ENCODE data around the gene PSG11.
A peak's percentile ranks its signal among the peaks of the same experiment; 100 is the strongest.
"Not testable (repeated sequence)": the region's sequence is repeated elsewhere in the genome, so short reads cannot be mapped to it uniquely, and the experiment has no call there.

PSG11 gene

GRCh38 chr19:43026369-43026768 is at the start of gene PSG11:
Gene PSG11 (minus strand): TSS chr19:43026469. CDS start chr19:43026372, 97 bp downstream.
- not testable (repeated sequence) for FAIRE-seq; DNase-seq (ENCODE audit: insufficient read length, low spot score)

GRCh38 chr19:43062418-43062817 is 36.1 kb upstream of the PSG11 start:
- not testable (repeated sequence) for FAIRE-seq

GRCh38 chr19:43061326-43061725 is 35.1 kb upstream of the PSG11 start:
- peak; percentile 60 for FAIRE-seq
- not testable (repeated sequence) for DNase-seq (ENCODE audit: insufficient read length, low spot score)

More at GRCh38 chr19:43062418-43062817, 36.1 kb upstream of the PSG11 start:
- DNase-seq (ENCODE audit: insufficient read length, low spot score) = not testable (repeated sequence)

- not testable (repeated sequence) for FAIRE-seq; DNase-seq (ENCODE audit: insufficient read length, low spot score)
Measured at GRCh38 chr19:43060254-43060653, 34.0 kb upstream of the PSG11 start.

GRCh38 chr19:43059482-43059881 is 33.2 kb upstream of the PSG11 start:
- DNase-seq (ENCODE audit: insufficient read length, low spot score); FAIRE-seq: not testable (repeated sequence)

- FAIRE-seq; DNase-seq (ENCODE audit: insufficient read length, low spot score): not testable (repeated sequence)
Measured at GRCh38 chr19:43058440-43058839, 32.2 kb upstream of the PSG11 start.

- FAIRE-seq = not testable (repeated sequence)
Measured at GRCh38 chr19:43047966-43048365, 21.7 kb upstream of the PSG11 start.

GRCh38 chr19:43046578-43046977 is 20.3 kb upstream of the PSG11 start:
- FAIRE-seq = not testable (repeated sequence)

More at GRCh38 chr19:43047966-43048365, 21.7 kb upstream of the PSG11 start:
- not testable (repeated sequence) for DNase-seq (ENCODE audit: insufficient read length, low spot score)

GRCh38 chr19:43043492-43044180 is 17.4 kb upstream of the PSG11 start:
- FAIRE-seq = not testable (repeated sequence)

More at GRCh38 chr19:43046578-43046977, 20.3 kb upstream of the PSG11 start:
- DNase-seq (ENCODE audit: insufficient read length, low spot score) = not testable (repeated sequence)

GRCh38 chr19:43031645-43032044 is 5.4 kb upstream of the PSG11 start:
- FAIRE-seq = not testable (repeated sequence)
- DNase-seq (ENCODE audit: insufficient read length, low spot score) = peak; percentile 1

More at GRCh38 chr19:43043492-43044180, 17.4 kb upstream of the PSG11 start:
- not testable (repeated sequence) for DNase-seq (ENCODE audit: insufficient read length, low spot score)

- FAIRE-seq (no peak), DNase-seq (ENCODE audit: insufficient read length, low spot score) (no peak)
Measured at GRCh38 chr19:43028866-43029265, 2.6 kb upstream of the PSG11 start.

- not testable (repeated sequence) for DNase-seq (ENCODE audit: insufficient read length, low spot score)
Measured at GRCh38 chr19:43027985-43028384, 1.7 kb upstream of the PSG11 start.

GRCh38 chr19:43027061-43027460 is 792 bp upstream of the PSG11 start:
- FAIRE-seq; DNase-seq (ENCODE audit: insufficient read length, low spot score): not testable (repeated sequence)

More at GRCh38 chr19:43027985-43028384, 1.7 kb upstream of the PSG11 start:
- peak; percentile 69 for FAIRE-seq

- peak; percentile 20 for FAIRE-seq
- peak; percentile 13 for DNase-seq (ENCODE audit: insufficient read length, low spot score)
Measured at GRCh38 chr19:43022098-43022497, 4.2 kb downstream of the PSG11 start.

- FAIRE-seq (peak; percentile 78), DNase-seq (ENCODE audit: insufficient read length, low spot score) (peak; percentile 61)
Measured at GRCh38 chr19:43021629-43022028, 4.6 kb downstream of the PSG11 start.

- not testable (repeated sequence) for FAIRE-seq; DNase-seq (ENCODE audit: insufficient read length, low spot score)
Measured at GRCh38 chr19:43019588-43019987, 6.7 kb downstream of the PSG11 start.

GRCh38 chr19:43005841-43006240 is 20.4 kb downstream of the PSG11 start:
- not testable (repeated sequence) for DNase-seq (ENCODE audit: insufficient read length, low spot score); FAIRE-seq

GRCh38 chr19:43004846-43005245 is 21.4 kb downstream of the PSG11 start:
- not testable (repeated sequence) for FAIRE-seq; DNase-seq (ENCODE audit: insufficient read length, low spot score)

GRCh38 chr19:43003634-43004033 is 22.6 kb downstream of the PSG11 start:
- not testable (repeated sequence) for FAIRE-seq; DNase-seq (ENCODE audit: insufficient read length, low spot score)

GRCh38 chr19:43002948-43003347 is 23.3 kb downstream of the PSG11 start:
- FAIRE-seq = not testable (repeated sequence)

GRCh38 chr19:42996161-42996560 is 30.1 kb downstream of the PSG11 start:
- not testable (repeated sequence) for FAIRE-seq; DNase-seq (ENCODE audit: insufficient read length, low spot score)

More at GRCh38 chr19:43002948-43003347, 23.3 kb downstream of the PSG11 start:
- DNase-seq (ENCODE audit: insufficient read length, low spot score) = not testable (repeated sequence)

Measured in HTR-8/SVneo (cell line).